Mesodermal cell (in vitro differentiated cells): ENCODE measurements around the gene SULF2.

Experiments used
- H3K27ac ChIP-seq: 2 replicates; pipeline ENCODE4 v1.7.0; 2013; ENCODE audit warnings: mild to moderate bottlenecking, low read depth, low read length, moderate library complexity; ENCODE audit not compliant: severe bottlenecking
- H3K36me3 ChIP-seq: 2 replicates; pipeline ENCODE4 v1.7.1; 2013; ENCODE audit warnings: mild to moderate bottlenecking, low read length, moderate library complexity; ENCODE audit not compliant: control insufficient read depth, insufficient read depth
- H3K4me1 ChIP-seq: one replicate; pipeline ENCODE4 v1.7.1; 2013; ENCODE audit warnings: mild to moderate bottlenecking, low read length; ENCODE audit not compliant: insufficient read depth, control insufficient read depth, poor library complexity, severe bottlenecking
- H3K4me3 ChIP-seq: 2 replicates; pipeline ENCODE4 v1.7.0; 2013; ENCODE audit warnings: low read length, control low read depth, mild to moderate bottlenecking; ENCODE audit not compliant: insufficient read depth, poor library complexity, severe bottlenecking; ENCODE audit errors: extremely low read depth
- H3K9me3 ChIP-seq: 2 replicates; pipeline ENCODE4 v1.7.1; 2013; ENCODE audit warnings: mild to moderate bottlenecking, low read length, moderate library complexity; ENCODE audit not compliant: control insufficient read depth
- WGBS, 2 experiments: methylation state at CpG; one replicate each; pipeline ENCODE4 v1.1.5; 2013; ENCODE audit warnings: missing lambda C conversion rate in 2 of 2; ENCODE audit not compliant: insufficient coverage in 2 of 2; 5-methylcytosine and 5-hydroxymethylcytosine counted together

Gene SULF2

DNA sequence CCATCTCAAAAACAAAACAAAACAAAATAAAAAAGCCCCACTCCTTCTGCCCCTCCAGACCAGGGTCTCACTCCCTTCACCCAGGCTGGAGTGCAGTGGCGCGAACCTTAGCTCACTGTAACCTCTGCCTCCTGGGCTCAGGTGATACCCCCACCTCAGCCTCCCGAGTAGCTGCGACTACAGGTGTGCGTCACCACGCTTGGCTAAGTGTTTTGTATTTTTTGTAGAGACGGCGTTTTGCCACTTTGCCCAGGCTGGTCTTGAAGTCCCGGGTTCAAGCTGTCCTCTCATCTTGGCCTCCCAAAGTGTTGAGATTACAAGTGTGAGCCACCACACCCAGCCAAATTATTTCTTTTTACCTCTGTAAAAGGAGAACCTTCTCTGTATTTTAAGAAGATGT is 173.5 kb downstream of the SULF2 start:
- Histone ChIP-seq H3K36me3 (no peaks in the 10 kb centered on the region), H3K9me3 (no peaks in the 10 kb centered on the region), H3K4me3 (no peak overlapping the region), H3K27ac (no peak overlapping the region), H3K4me1 (peaks cover 18% of the 10 kb centered on the region)
- 100% methylated on average over 2 to 5 of the region's 9 CpGs for WGBS, 2 experiments

DNA sequence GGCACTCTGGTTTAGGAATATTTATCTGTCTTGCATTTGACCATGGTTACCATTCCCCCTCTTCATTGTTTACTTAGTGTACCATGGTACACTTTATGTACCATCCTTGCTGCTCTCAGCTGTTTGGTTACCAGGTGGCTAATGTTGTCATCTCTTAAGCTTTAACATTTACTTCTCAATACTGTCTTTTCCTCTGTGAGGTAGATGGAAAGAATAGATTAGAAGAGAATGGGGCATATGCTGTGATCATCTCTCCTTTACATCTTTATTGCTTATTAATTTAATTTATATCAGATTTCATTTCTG is 174.4 kb downstream of the SULF2 start:
- H3K9me3 ChIP-seq, result no peaks in the 10 kb centered on the region
- H3K4me3 ChIP-seq, result no peak overlapping the region
- no peaks in the 10 kb centered on the region for H3K36me3 ChIP-seq
- H3K4me1 ChIP-seq, result peaks cover 21% of the 10 kb centered on the region
- H3K27ac ChIP-seq, result peak overlapping the region; percentile 84

DNA sequence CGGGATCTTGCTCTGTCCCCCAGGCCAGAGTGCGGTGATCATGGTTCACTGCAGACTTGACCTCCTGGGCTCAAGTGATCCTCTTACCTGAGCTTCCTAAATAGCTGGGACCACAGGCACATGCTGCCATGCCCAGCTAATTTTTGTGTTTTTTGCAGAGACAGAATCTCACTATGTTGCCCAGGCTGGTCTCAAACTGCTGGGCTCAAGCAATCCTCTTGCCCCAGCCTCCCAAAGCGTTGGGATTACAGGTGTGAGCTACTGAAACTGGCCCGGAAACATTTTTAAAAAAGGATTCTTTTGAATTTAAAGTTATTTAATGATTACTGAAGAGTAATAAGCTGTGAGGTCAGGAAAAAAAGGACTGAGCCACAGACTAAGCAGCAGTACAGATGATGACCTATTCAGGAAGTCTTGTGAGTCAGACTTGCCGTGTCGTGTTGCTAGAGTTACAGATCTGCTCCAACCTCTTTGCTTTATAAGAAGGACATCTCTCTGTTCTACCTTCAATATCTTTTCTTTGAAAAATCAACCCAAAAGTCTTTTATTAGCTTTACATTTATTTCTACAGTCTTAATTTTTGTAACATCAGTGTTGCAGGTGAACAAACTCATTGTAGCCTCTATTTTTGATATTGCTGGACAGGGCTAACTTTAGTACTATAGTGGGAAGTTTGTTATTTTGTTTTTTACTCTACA is 174.9 kb downstream of the SULF2 start:
- 78 to 88% methylated on average over 5 to 6 of the region's 6 CpGs for WGBS, 2 experiments
- no peaks in the 10 kb centered on the region for H3K9me3 ChIP-seq
- H3K27ac ChIP-seq, result peak overlapping the region; percentile 84
- no peak overlapping the region for H3K4me3 ChIP-seq
- H3K4me1 ChIP-seq, result peaks cover 21% of the 10 kb centered on the region
- no peaks in the 10 kb centered on the region for H3K36me3 ChIP-seq

DNA sequence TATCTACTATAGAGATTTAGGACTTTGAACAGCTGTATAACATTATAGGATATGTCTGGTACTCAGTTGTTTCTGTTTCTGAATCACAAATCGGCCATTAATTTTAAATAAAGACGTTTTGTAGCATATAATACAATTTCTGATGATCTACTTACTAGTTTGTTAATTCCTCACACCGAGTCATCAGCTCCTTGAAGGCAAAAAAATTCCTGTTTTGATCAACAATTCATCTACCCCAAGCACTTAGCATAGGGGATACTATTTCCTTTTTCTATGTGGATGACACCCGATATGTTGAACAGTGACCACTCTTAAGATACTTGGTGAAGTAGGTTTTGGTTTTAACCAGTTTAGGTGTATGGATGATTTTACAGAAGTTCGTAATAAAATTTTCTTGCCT is 176.3 kb downstream of the SULF2 start:
- Histone ChIP-seq H3K9me3 (no peaks in the 10 kb centered on the region), H3K27ac (no peak overlapping the region), H3K4me3 (no peak overlapping the region), H3K4me1 (peaks cover 21% of the 10 kb centered on the region), H3K36me3 (no peaks in the 10 kb centered on the region)
- 100% methylated on average over 1 of the region's 5 CpGs; no CpG with 5 or more reads in 1 of the 2 experiments for WGBS, 2 experiments
